DOHH2 (cell line): ENCODE measurements around the gene PTP4A2.

Source experiments
- H3F3A ChIP-seq: fragments of 200-600 bp; sonication (generic), shearing (Covaris generic); 2 replicates; pipeline ENCODE4 v1.6.0; 2016; ENCODE audit warnings: antibody characterized with exemption, mild to moderate bottlenecking; ENCODE audit not compliant: control insufficient read depth, insufficient read depth
- H3K27ac ChIP-seq: fragments of 200-600 bp; sonication (generic); 2 replicates; pipeline ENCODE4 v1.5.1; 2014; ENCODE audit warnings: low read depth, mild to moderate bottlenecking, low read length, moderate library complexity
- H3K27me3 ChIP-seq: fragments of 200-600 bp; sonication (generic); 2 replicates; pipeline ENCODE4 v1.6.1; 2014; ENCODE audit warnings: mild to moderate bottlenecking, low read length, mixed read lengths; ENCODE audit not compliant: control insufficient read depth
- H3K36me3 ChIP-seq: fragments of 200-600 bp; sonication (generic); 2 replicates; pipeline ENCODE4 v1.6.1; 2014; ENCODE audit warnings: mild to moderate bottlenecking, low read length, moderate library complexity, mixed read lengths; ENCODE audit not compliant: control insufficient read depth
- H3K4me1 ChIP-seq: fragments of 200-600 bp; sonication (generic); 2 replicates; pipeline ENCODE4 v1.6.1; 2014; ENCODE audit warnings: mild to moderate bottlenecking, low read length, mixed read lengths; ENCODE audit not compliant: control insufficient read depth
- H3K4me2 ChIP-seq: fragments of 200-600 bp; sonication (generic); 2 replicates; pipeline ENCODE4 v1.6.0; 2014; ENCODE audit warnings: mild to moderate bottlenecking, low read length, moderate library complexity
- H3K4me3 ChIP-seq: fragments of 200-600 bp; sonication (generic); 2 replicates; pipeline ENCODE4 v1.5.1; 2014; ENCODE audit warnings: mild to moderate bottlenecking, low read length, mixed read lengths
- H3K79me2 ChIP-seq: fragments of 200-600 bp; sonication (generic); 2 replicates; pipeline ENCODE4 v1.6.1; 2014; ENCODE audit warnings: mild to moderate bottlenecking, low read length, mixed read lengths; ENCODE audit not compliant: control insufficient read depth
- H3K9me2 ChIP-seq: fragments of 200-600 bp; sonication (generic); replicated peaks from 2 replicates; pipeline ENCODE4 v1.6.1; 2014; ENCODE audit warnings: mild to moderate bottlenecking, low read length, mixed read lengths; ENCODE audit not compliant: control insufficient read depth
- H3K9me3 ChIP-seq: fragments of 200-600 bp; sonication (generic); 2 replicates; pipeline ENCODE4 v1.6.1; 2014; ENCODE audit warnings: antibody characterized with exemption, low read length, mixed read lengths; ENCODE audit not compliant: control insufficient read depth, insufficient read depth
- H4K20me1 ChIP-seq: fragments of 200-600 bp; sonication (generic); 2 replicates; pipeline ENCODE4 v1.6.0; 2014; ENCODE audit warnings: low read depth, mild to moderate bottlenecking, antibody characterized with exemption, low read length, moderate library complexity; ENCODE audit not compliant: control insufficient read depth, insufficient read depth
- CTCF ChIP-seq: fragments of 200-600 bp; sonication (generic); IDR thresholded peaks from one replicate; pipeline ENCODE4 v1.5.1; 2014; ENCODE audit warnings: antibody characterized with exemption, mild to moderate bottlenecking, low read depth, low read length; ENCODE audit not compliant: poor library complexity, severe bottlenecking
- EZH2phosphoT487 ChIP-seq: fragments of 200-600 bp; sonication (generic); IDR thresholded peaks from 2 replicates; pipeline ENCODE4 v1.6.1; 2017; ENCODE audit warnings: borderline replicate concordance, mild to moderate bottlenecking, antibody characterized with exemption, low read length, moderate library complexity, mixed read lengths

The PTP4A2 gene

GRCh38 chr1:31931593-31932225 is 6.5 kb downstream of the PTP4A2 start:
- Histone ChIP-seq H3K9me2 (no peaks in the 10 kb centered on the region), H3K36me3 (peaks cover 80% of the 10 kb centered on the region), H3K4me2 (peak overlapping the region; percentile 90), H3K4me3 (peak overlapping the region; percentile 87), H3K27ac (peak overlapping the region; percentile 87), H3K9me3 (no peaks in the 10 kb centered on the region), H3F3A (peaks cover 79% of the 10 kb centered on the region), H3K27me3 (no peaks in the 10 kb centered on the region), H4K20me1 (peaks cover 3% of the 10 kb centered on the region; the same call in 1 of the 2 replicates), H3K4me1 (peaks cover 98% of the 10 kb centered on the region), H3K79me2 (peaks cover 100% of the 10 kb centered on the region)
- no peak for TF ChIP-seq EZH2phosphoT487
- no peak for TF ChIP-seq CTCF

- H3K4me2 ChIP-seq: peak overlapping the region; percentile 90
- peaks cover 74% of the 10 kb centered on the region for H3F3A ChIP-seq
These were observed 7.2 kb downstream of the PTP4A2 start for GRCh38 chr1:31930836-31931592.

GRCh38 chr1:31927661-31927980 is 10.5 kb downstream of the PTP4A2 start:
- Histone ChIP-seq H3K27ac (peak overlapping the region; percentile 87), H3F3A (peaks cover 53% of the 10 kb centered on the region)

More at GRCh38 chr1:31930836-31931592, 7.2 kb downstream of the PTP4A2 start:
- peak overlapping the region; percentile 87 for H3K4me3 ChIP-seq
- peaks cover 5% of the 10 kb centered on the region; the same call in 1 of the 2 replicates for H4K20me1 ChIP-seq
- H3K27ac ChIP-seq: peak overlapping the region; percentile 87
- H3K9me2 ChIP-seq: no peaks in the 10 kb centered on the region
- peaks cover 100% of the 10 kb centered on the region for H3K79me2 ChIP-seq
- H3K4me1 ChIP-seq: peaks cover 99% of the 10 kb centered on the region
- peaks cover 80% of the 10 kb centered on the region for H3K36me3 ChIP-seq
- no peaks in the 10 kb centered on the region for H3K27me3 ChIP-seq
- TF ChIP-seq CTCF (no peak), EZH2phosphoT487 (no peak)
- H3K9me3 ChIP-seq: no peaks in the 10 kb centered on the region

More at GRCh38 chr1:31927661-31927980, 10.5 kb downstream of the PTP4A2 start:
- no peaks in the 10 kb centered on the region for H3K9me3 ChIP-seq
- H3K9me2 ChIP-seq: no peaks in the 10 kb centered on the region
- peak overlapping the region; percentile 57 for H3K4me3 ChIP-seq
- peaks cover 97% of the 10 kb centered on the region for H3K4me1 ChIP-seq
- TF ChIP-seq CTCF (no peak), EZH2phosphoT487 (no peak)
- H3K4me2 ChIP-seq: peak overlapping the region; percentile 70
- H3K36me3 ChIP-seq: peaks cover 70% of the 10 kb centered on the region
- peaks cover 100% of the 10 kb centered on the region for H3K79me2 ChIP-seq
- no peaks in the 10 kb centered on the region for H3K27me3 ChIP-seq
- H4K20me1 ChIP-seq: peaks cover 23% of the 10 kb centered on the region
